Activated CD4-positive, alpha-beta T cell treated with anti-CD3 and anti-CD28 coated beads for 24 hours (primary cell): ENCODE measurements around the gene PGAM2.

Experiments used
- DNase-seq, 2 donors: peaks; one replicate each; pipeline ENCODE4 v3.0.0-alpha.2; 2020; ENCODE audit warnings: low read depth in 2 of 2

Gene PGAM2

GRCh38 chr7:44065431-44066110 is at the start of gene PGAM2:
Gene PGAM2 (minus strand): TSS chr7:44065567. CDS start chr7:44065529, 38 bp downstream.
- no peak for DNase-seq

DNA sequence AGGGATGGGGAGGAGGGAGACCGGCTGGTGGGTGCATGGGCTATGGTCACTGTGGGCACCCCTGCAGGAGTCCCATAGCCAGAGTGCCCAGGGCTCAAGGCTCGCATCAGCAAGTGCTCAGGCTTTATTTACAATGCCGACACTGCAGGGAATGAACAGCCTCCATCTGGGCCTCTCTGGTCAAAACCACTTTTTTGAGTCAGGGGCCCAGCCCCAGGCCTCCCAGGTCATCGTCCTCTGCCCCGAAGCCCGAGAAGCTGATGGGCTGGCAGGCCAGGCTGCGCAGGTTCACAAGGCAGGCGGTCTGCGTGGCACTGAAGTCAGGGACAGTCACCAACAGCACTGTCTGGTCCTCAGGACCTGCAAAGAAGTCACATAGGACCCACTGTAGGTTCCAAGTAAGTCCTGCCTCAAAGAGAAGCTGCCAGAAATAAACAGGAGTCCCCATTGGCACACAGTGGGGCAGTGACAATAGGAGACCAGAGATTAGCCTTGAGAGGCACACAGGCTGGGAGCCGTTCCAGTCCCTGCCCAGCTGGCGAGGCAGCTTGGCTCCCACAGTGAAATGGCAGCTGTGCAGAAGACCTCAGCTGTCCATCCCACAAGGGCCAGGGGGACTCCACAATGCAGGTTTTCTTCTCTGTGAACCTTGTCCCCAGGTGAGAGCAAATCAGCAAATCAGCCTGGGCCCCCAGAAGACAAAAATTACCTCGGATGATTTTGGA is 49.4 kb upstream of the PGAM2 start:
- no peak for DNase-seq

DNA sequence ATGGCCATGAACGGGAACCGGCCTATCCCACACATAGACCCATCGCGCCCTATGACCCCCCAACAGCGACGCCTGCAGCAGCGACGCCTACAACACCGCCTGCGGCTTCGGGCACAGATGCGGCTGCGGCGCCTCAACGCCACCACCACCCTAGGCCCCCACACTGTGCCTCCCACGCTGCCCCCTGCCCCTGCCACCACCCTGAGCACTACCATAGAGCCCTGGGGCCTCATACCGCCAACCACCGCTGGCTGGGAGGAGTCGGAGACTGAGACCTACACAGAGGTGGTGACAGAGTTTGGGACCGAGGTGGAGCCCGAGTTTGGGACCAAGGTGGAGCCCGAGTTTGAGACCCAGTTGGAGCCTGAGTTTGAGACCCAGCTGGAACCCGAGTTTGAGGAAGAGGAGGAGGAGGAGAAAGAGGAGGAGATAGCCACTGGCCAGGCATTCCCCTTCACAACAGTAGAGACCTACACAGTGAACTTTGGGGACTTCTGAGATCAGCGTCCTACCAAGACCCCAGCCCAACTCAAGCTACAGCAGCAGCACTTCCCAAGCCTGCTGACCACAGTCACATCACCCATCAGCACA is 48.5 kb upstream of the PGAM2 start:
- DNase-seq: no peak

GRCh38 chr7:44112997-44113763 is 47.8 kb upstream of the PGAM2 start:
- no peak for DNase-seq

DNA sequence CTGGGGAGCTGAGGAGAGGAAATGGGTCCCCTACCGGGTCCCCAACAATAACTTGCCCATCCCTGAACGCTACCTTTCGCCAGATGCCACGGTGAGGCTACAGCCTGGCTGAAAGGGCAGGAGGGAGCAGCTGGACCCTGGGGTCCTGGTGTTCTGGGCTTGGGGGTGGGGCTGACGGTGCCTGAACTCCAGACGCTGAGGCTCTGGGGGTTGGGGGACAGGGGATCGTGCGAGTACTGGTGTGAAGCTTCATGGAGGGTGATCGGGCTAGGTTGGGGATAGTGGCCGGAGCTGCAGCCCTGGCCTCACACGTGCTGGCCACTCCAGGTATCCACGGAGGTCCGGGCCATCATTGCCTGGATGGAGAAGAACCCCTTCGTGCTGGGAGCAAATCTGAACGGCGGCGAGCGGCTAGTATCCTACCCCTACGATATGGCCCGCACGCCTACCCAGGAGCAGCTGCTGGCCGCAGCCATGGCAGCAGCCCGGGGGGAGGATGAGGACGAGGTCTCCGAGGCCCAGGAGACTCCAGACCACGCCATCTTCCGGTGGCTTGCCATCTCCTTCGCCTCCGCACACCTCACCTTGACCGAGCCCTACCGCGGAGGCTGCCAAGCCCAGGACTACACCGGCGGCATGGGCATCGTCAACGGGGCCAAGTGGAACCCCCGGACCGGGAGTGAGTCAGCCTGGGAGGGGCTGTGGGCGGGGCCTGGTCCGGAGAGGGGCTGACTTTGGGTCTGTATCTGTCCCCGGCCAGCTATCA is 47.0 kb upstream of the PGAM2 start:
- DNase-seq: no peak

GRCh38 chr7:44111761-44112160 is 46.4 kb upstream of the PGAM2 start:
- no peak for DNase-seq

- no peak for DNase-seq
Observed at GRCh38 chr7:44110719-44111635, 45.6 kb upstream of the PGAM2 start.

GRCh38 chr7:44109991-44110390 is 44.6 kb upstream of the PGAM2 start:
- DNase-seq: no peak

DNA sequence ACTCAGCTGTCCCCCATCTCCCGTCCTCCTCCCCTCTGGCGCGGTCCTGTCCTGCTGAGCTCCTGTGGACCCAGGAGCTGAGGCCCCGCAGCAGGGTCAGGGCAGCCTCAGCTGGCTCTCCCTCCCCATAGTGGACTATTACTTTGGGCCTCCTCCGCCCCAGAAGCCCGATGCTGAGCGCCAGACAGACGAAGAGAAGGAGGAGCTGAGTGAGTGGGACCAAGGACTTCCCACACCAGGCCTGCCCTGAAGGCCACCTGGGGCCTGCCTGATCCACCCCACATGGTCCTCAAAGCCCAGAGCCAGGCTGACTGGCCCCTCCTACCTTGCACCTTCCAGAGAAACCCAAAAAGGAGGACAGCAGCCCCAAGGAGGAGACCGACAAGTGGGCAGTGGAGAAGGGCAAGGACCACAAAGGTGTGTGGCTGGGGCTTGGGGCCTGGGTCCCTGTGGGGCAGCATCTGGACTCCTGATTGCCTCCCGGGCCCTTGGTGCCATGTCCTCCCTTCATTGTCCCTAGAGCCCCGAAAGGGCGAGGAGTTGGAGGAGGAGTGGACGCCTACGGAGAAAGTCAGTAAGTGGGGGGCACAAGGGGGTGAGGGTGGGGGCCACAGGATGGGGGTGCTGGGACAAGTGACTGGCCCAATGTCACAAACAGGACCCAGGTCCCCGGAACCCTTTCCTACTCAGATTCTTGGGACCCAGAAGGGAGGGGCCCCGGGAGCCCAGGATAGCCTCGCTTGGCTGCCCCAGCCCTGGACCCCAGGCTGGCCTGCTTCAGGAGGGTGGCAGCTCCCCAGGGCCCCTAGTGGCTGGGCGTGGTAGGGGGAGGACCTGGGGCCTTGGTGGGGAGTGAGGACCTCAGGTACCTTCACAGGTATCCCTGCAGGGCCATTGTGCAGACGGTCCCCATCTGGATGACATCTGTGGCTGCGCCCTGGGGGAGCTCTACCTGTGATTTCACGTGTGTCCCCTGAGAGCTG is 43.7 kb upstream of the PGAM2 start:
- no peak for DNase-seq

- no peak for DNase-seq
Observed at GRCh38 chr7:44107961-44108767, 42.8 kb upstream of the PGAM2 start.

DNA sequence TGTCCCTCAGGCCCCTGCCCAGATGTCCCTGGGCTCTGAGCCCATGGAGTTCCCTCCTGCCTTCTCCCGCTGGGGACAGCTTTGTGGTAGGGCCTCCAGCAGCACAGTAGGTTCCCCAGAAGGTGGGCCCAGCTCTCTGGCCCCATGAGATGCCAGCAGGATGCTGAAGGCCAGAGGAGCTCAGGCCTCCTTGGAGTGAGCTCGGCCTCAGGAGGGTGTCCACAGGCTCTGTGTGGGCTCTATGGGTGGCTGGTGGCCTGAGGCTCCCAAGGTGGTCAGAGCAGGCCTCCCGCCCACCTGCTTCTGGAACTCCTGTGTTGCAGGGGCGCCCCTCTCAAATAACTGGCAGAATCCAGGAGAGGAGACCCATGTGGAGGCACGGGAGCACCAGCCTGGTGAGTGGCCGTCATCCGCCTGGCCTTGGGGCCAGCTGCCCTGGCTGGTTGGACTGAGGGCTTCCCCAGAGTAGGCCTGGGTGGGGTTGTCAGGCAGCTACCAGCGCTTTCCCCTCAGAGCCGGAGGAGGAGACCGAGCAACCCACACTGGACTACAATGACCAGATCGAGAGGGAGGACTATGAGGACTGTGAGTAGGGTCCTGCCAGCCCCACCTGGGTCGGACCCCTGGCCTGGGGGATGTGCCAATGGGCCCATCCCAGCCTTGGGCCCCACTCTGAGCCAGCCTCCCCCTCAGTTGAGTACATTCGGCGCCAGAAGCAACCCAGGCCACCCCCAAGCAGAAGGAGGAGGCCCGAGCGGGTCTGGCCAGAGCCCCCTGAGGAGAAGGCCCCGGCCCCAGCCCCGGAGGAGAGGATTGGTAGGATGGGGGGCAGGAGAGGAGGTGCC is 42.0 kb upstream of the PGAM2 start:
- DNase-seq: no peak

DNA sequence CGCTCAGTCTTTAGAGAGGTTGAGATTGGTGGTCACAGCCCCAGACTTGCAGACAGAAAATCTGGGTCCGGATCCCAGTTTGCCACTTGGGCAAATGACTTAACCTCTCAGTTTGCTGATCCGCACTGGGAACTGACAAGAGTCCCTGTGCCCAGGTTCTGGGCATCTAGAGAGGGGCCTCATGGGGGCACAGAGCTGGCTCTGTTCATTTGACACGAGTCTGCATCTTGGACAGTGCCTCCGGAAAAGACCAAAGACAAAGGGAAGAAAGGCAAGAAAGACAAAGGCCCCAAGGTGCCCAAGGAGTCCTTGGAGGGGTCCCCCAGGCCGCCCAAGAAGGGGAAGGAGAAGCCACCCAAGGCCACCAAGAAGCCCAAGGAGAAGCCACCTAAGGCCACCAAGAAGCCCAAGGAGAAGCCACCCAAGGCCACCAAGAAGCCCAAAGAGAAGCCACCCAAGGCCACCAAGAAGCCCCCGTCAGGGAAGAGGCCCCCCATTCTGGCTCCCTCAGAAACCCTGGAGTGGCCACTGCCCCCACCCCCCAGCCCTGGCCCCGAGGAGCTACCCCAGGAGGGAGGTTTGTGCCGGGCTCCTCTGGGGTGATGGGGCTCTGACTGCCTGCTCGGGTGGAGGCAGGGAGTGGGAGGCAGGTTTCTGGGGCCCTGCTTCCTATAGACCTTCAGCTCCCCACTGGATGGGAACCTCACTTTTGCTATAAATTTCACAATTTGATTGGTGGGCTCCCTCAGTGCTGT is 41.1 kb upstream of the PGAM2 start:
- no peak for DNase-seq

DNA sequence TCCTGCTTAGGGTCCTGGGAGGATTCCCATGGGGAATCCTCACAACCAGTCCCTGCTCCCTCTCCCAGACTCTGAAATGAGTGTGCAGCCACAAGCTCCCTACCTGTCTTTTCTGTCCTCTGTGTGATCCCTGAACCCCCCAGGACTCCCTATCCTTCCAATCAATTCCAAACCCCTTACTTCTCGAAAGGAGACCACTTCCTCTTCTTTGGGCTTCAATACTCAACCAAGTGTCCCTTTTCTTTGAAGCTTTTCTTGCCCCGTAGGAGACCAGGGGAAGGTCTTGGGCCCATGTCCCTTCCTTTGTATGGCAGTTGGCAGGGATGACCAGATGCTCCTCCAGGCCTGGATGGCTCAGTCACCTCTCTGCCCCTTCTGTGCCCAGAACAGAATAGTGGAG is 40.5 kb upstream of the PGAM2 start:
- DNase-seq: no peak

DNA sequence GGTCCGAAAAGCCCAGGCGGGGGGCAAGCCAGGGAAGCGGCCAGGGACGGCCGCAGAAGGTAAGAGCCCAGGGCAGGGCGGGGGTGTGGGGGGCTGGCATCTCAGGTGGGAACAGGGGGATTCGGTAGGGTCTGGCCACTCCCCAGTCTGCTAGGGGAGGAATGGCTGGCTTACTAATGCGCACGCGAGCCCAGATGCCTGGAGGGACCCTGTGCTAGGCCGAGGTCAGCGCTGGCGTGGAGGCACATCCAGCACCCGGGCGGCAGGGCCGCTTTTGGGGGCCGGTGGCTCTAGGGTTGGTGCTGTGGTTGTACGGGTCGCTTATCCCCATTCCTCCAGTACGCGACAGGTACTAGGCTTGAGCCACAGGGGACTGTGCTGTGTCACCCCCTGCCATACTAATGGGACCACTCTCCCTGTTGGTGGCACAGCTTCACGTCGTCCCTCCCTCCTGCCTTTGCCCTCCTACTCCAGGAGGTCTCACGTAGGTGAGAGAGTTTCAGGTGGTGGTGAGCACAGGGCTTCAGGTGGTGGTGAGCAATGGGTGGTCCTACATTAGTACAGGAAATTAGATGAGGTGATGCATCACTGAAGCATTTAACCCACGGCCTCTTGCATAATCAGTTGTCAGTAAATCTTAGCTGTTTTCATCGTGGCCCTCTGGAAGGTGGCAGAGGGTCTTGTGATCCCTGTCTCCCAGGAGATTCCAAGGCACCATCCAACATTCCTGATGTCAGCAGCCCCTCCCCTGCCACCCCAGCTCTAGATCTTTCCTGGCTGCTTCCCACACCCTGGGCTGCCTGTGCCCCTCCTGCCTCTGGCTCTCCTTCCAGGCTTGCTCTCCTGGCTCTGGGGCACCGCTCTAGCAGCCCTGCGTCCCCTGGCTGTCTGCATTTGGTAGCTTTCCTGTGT is 39.7 kb upstream of the PGAM2 start:
- DNase-seq: no peak
